ENCODE data around the gene C4orf50. TPM values are rescaled to one million over a fixed set of nuclear protein-coding genes. Genes with fewer than 3 reads are reported as not detected.

Gene C4orf50
- total RNA-seq, 1 donor from 2014 or later: not detected

DNA sequence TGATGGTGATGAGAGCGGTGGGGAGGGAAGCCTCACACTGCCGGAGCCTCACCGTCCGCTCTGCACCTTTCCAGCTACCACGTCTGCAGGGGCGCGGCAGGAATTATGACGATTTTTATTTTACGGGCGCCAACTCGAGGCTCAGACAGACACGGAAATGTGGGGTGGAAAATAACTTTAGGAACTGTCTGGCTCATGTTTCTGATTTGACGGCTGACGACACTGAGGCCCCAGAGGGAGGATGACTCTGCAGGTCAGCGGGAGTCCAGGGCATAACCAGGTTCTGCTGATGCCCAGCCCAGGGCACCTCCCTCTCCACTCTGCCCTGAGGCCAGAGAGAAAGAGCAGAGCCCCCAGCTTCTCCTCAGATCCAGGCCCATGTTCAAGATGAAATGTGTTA, 43.9 kb downstream of the C4orf50 start:
- Mint-ChIP-seq H3K27ac (ENCODE audit: unreplicated experiment) (no peak overlapping the region), H3K4me3 (ENCODE audit: unreplicated experiment) (no peak overlapping the region), H3K9me3 (ENCODE audit: low read depth) (no peaks in the 10 kb centered on the region), H3K36me3 (ENCODE audit: low read depth) (no peaks in the 10 kb centered on the region), H3K4me1 (ENCODE audit: low read depth) (no peaks in the 10 kb centered on the region), H3K27me3 (ENCODE audit: low read depth) (peaks cover 55% of the 10 kb centered on the region)
- TF ChIP-seq, protein P1, sequence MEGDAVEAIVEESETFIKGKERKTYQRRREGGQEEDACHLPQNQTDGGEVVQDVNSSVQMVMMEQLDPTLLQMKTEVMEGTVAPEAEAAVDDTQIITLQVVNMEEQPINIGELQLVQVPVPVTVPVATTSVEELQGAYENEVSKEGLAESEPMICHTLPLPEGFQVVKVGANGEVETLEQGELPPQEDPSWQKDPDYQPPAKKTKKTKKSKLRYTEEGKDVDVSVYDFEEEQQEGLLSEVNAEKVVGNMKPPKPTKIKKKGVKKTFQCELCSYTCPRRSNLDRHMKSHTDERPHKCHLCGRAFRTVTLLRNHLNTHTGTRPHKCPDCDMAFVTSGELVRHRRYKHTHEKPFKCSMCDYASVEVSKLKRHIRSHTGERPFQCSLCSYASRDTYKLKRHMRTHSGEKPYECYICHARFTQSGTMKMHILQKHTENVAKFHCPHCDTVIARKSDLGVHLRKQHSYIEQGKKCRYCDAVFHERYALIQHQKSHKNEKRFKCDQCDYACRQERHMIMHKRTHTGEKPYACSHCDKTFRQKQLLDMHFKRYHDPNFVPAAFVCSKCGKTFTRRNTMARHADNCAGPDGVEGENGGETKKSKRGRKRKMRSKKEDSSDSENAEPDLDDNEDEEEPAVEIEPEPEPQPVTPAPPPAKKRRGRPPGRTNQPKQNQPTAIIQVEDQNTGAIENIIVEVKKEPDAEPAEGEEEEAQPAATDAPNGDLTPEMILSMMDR (IDR thresholded peaks at IDR 0.05): no peak
- DNase-seq (ENCODE audit: low spot score): no peak

GRCh38 chr4:5973486-5974220, 44.6 kb downstream of the C4orf50 start:
- Mint-ChIP-seq H3K36me3 (ENCODE audit: low read depth) (no peaks in the 10 kb centered on the region), H3K4me1 (ENCODE audit: low read depth) (no peaks in the 10 kb centered on the region), H3K27ac (ENCODE audit: unreplicated experiment) (no peak overlapping the region), H3K9me3 (ENCODE audit: low read depth) (no peaks in the 10 kb centered on the region), H3K4me3 (ENCODE audit: unreplicated experiment) (no peak overlapping the region), H3K27me3 (ENCODE audit: low read depth) (peaks cover 54% of the 10 kb centered on the region)
- peak; percentile 70 for DNase-seq (ENCODE audit: low spot score)
- TF ChIP-seq, protein P1 (IDR thresholded peaks at IDR 0.05): no peak

DNA sequence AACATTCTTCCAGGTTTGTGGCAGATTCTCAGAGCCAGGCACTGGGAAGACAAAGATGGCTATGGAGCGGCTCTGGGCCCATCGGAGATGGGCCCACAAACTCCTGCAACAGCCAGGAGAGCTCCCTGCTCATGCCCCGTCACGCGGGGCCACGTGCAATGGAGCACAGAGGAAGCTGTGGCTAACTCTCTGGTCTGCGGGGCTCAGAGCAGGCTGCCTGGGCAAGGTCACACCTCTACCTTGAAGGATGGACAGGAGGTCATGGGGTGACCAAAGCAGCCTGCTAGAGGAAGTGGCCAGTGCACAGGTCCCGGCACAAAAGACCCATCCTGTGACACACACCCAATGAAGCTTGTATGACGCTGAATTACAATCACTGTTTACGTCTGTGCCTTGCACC, 45.2 kb downstream of the C4orf50 start:
- H3K4me1 Mint-ChIP-seq (ENCODE audit: low read depth): no peaks in the 10 kb centered on the region
- no peaks in the 10 kb centered on the region for H3K9me3 Mint-ChIP-seq (ENCODE audit: low read depth)
- H3K27ac Mint-ChIP-seq (ENCODE audit: unreplicated experiment): no peak overlapping the region
- peak; percentile 53 for DNase-seq (ENCODE audit: low spot score)
- H3K36me3 Mint-ChIP-seq (ENCODE audit: low read depth): no peaks in the 10 kb centered on the region
- no peak overlapping the region for H3K4me3 Mint-ChIP-seq (ENCODE audit: unreplicated experiment)
- peaks cover 55% of the 10 kb centered on the region for H3K27me3 Mint-ChIP-seq (ENCODE audit: low read depth)
- TF ChIP-seq, protein P1 (IDR thresholded peaks at IDR 0.05): no peak

GRCh38 chr4:5972571-5972970, 45.7 kb downstream of the C4orf50 start:
- Mint-ChIP-seq H3K4me1 (ENCODE audit: low read depth) (no peaks in the 10 kb centered on the region), H3K36me3 (ENCODE audit: low read depth) (no peaks in the 10 kb centered on the region)

DNA sequence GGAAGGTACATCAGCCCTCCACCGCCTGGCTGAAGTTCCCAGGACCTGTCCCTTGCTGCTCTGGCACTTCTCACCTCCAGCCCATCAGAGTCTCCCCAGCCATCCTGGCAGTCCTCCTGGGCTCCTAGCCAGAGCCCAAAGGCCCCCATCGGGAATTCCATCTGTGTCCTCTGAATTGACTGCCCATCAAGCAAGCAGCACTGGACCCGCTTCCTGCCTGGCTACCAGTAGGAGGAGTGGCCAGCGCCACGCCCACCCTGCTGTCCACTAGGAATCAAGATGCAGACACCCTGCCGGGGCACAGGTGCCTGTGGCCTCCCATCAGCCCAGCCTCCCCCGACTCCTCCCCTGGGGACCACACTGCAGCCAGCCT, 47.2 kb downstream of the C4orf50 start:
- Mint-ChIP-seq H3K4me3 (ENCODE audit: unreplicated experiment) (no peak overlapping the region), H3K27me3 (ENCODE audit: low read depth) (peaks cover 54% of the 10 kb centered on the region), H3K27ac (ENCODE audit: unreplicated experiment) (no peak overlapping the region), H3K36me3 (ENCODE audit: low read depth) (no peaks in the 10 kb centered on the region), H3K4me1 (ENCODE audit: low read depth) (no peaks in the 10 kb centered on the region), H3K9me3 (ENCODE audit: low read depth) (no peaks in the 10 kb centered on the region)
- TF ChIP-seq, protein P1 (IDR thresholded peaks at IDR 0.05): no peak
- DNase-seq (ENCODE audit: low spot score): no peak

More at GRCh38 chr4:5972571-5972970, 45.7 kb downstream of the C4orf50 start:
- TF ChIP-seq, protein P1 (IDR thresholded peaks at IDR 0.05): no peak
- DNase-seq (ENCODE audit: low spot score): peak; percentile 80
- no peak overlapping the region for H3K27ac Mint-ChIP-seq (ENCODE audit: unreplicated experiment)
- no peaks in the 10 kb centered on the region for H3K9me3 Mint-ChIP-seq (ENCODE audit: low read depth)
- no peak overlapping the region for H3K4me3 Mint-ChIP-seq (ENCODE audit: unreplicated experiment)
- peaks cover 53% of the 10 kb centered on the region for H3K27me3 Mint-ChIP-seq (ENCODE audit: low read depth)

Measured in chondrocyte (in vitro differentiated cells).